Measurements from ENCODE around the gene VCL. TPM values are rescaled to one million over a fixed set of nuclear protein-coding genes. Genes with fewer than 3 reads are reported as not detected.

Gene VCL
- total RNA-seq, 4 donors from 2014 or later: 99.2 to 120 (median 106) TPM

DNA sequence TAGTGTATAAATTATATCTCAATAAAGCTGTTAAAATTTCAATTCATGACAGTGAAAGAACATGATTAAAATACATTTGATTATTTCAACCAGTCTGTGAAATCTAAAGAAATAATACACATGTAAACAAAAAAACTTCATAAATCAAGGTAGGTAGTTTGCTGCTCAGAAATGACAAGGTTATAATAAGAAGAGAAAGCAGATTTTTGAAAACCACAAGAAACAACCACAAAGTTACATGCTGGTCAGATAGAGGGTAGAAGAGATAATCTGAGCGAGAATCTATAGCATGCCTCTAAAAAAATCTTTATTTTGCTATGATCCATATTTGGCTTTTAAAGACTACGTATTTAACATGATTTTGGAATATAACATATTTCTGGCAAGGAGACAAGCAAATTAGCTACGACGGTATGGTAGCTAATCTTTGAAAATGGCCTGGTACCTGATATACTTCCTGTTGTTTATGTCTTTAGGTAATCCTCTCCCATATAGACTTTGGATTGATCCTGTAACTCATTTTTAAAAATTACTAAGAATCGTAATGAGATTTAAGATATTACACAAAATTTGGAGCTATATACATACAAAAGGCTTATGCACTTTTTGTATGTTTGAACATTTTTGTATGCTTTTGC is 23.5 kb upstream of the VCL start:
- peaks cover 0 to 2% (median 0%) of the 10 kb centered on the region in 4 donors for H3K9me3 ChIP-seq

DNA sequence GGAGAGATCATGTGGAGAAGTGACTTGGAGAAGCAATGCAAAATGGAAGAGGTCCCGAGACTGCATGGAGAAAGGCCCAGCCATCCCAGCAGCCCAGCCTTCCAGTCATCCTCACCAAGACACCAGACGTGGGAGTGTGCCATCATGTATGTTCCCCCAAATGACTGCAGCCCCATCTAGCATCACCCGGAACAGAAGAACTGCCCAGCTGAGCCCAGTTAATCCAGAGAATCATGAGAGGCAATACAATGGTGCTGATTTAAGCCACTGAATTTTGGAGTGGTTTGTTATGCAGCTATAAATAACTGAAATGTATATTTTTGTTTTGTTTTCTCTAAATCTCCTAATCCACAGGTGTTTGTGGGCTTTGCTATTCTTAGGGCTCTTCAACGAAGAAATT is 22.5 kb upstream of the VCL start:
- Histone ChIP-seq H3K9me3 (peaks cover 0 to 2% (median 0%) of the 10 kb centered on the region in 4 donors), H3K36me3 (no peaks in the 10 kb centered on the region), H3K4me1 (peaks cover 0 to 10% (median 0%) of the 10 kb centered on the region in 4 donors), H3K27ac (no peak overlapping the region), H3K27me3 (no peaks in the 10 kb centered on the region), H3K4me3 (no peak overlapping the region)
- WGBS, 2 donors: 79 to 92% methylated on average over 4 of the region's 4 CpGs
- DNase-seq (ENCODE audit: low spot score in 2 of 2): no peak
- no peak for TF ChIP-seq POLR2A (IDR thresholded peaks at IDR 0.05)
- TF ChIP-seq EP300 (IDR thresholded peaks at IDR 0.05): no peak
- TF ChIP-seq, protein P1, sequence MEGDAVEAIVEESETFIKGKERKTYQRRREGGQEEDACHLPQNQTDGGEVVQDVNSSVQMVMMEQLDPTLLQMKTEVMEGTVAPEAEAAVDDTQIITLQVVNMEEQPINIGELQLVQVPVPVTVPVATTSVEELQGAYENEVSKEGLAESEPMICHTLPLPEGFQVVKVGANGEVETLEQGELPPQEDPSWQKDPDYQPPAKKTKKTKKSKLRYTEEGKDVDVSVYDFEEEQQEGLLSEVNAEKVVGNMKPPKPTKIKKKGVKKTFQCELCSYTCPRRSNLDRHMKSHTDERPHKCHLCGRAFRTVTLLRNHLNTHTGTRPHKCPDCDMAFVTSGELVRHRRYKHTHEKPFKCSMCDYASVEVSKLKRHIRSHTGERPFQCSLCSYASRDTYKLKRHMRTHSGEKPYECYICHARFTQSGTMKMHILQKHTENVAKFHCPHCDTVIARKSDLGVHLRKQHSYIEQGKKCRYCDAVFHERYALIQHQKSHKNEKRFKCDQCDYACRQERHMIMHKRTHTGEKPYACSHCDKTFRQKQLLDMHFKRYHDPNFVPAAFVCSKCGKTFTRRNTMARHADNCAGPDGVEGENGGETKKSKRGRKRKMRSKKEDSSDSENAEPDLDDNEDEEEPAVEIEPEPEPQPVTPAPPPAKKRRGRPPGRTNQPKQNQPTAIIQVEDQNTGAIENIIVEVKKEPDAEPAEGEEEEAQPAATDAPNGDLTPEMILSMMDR (IDR thresholded peaks at IDR 0.05): no peak

More for the DNA sequence above, 23.5 kb upstream of the VCL start:
- H3K4me1 ChIP-seq: peaks cover 0 to under 1% (median 0%) of the 10 kb centered on the region in 4 donors
- H3K36me3 ChIP-seq: no peaks in the 10 kb centered on the region
- no peak for DNase-seq (ENCODE audit: low spot score in 2 of 2)
- no peak overlapping the region for H3K4me3 ChIP-seq
- H3K27me3 ChIP-seq: no peaks in the 10 kb centered on the region
- no peak for TF ChIP-seq POLR2A (IDR thresholded peaks at IDR 0.05)
- no peak for TF ChIP-seq EP300 (IDR thresholded peaks at IDR 0.05)
- TF ChIP-seq, protein P1 (IDR thresholded peaks at IDR 0.05): no peak
- 91 to 94% methylated on average over 5 of the region's 5 CpGs for WGBS, 2 donors
- H3K27ac ChIP-seq: no peak overlapping the region

DNA sequence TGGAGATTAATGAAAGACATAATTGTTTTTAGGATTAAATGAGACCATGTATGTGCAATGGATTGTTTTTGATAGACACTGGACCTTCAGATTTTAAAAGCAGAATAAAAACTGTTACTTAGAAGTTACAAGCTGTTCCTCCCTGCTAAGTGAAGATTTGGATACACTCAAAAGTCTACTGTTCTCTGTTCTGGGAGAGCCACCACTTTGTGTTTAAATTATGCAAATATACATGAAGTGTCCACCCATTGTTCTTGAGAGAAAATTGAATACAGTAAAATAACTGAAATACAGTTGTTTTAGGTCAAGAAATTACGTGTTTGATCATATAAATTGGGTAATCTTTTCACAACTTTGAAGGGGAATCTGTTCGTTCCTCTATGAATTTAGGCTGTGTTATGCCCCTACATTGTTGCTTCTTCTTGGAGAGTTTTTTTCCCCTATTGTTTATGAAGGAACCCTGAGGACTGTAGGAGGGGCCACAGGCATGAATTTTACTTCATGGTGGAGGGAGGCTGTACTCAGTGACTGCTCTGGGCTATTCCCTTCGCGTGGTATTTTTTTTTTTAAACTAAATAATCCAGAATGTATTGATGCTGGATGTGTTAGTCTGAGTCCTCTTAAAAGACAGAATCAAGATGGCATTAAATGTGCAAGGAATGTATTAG is 18.6 kb upstream of the VCL start:
- H3K9me3 ChIP-seq: peaks cover 0 to 2% (median 0%) of the 10 kb centered on the region in 4 donors
- 46 to 48% methylated on average over 4 of the region's 4 CpGs for WGBS, 2 donors
- peaks cover 0 to 16% (median 0%) of the 10 kb centered on the region in 4 donors for H3K4me1 ChIP-seq
- H3K27ac ChIP-seq: peak overlapping the region in 3 of 4 donors; percentile 8 to 55 (median 24)
- no peak for DNase-seq (ENCODE audit: low spot score in 2 of 2)
- H3K36me3 ChIP-seq: no peaks in the 10 kb centered on the region
- H3K4me3 ChIP-seq: no peak overlapping the region
- no peaks in the 10 kb centered on the region for H3K27me3 ChIP-seq
- no peak for TF ChIP-seq EP300 (IDR thresholded peaks at IDR 0.05)
- TF ChIP-seq, protein P1 (IDR thresholded peaks at IDR 0.05): no peak
- TF ChIP-seq POLR2A (IDR thresholded peaks at IDR 0.05): no peak

DNA sequence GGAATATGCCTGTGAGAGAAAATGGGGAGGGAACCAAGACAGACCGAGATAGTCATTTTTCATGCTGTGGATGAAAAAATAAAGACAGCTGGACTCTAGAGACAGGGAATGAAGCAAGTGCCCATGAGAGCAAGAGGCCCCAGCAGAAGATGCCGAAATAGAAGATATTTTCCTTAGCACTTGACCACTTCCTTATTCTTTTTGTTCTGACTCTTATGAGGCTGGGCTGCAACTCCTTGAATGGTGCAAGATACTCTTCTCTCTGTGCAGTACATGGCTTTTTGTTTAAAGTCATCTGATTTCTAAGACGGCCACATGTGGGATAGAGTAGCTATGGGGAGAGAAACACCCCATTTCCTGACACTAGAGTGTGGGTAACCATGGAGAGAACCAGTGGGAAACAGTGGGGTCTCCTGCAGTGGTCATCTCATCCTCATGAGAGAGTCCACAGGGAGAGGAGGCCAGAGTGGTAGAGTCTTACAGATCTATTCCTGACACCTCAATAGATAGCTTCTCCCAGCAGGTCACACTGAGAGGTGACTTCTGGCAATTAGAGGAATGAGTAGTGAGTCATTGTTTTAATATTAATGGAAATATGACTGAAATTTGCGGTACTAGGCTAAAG is 18.0 kb upstream of the VCL start:
- H3K27ac ChIP-seq: peak overlapping the region in 3 of 4 donors; percentile 8 to 55 (median 24)
- H3K4me3 ChIP-seq: no peak overlapping the region
- no peaks in the 10 kb centered on the region for H3K36me3 ChIP-seq
- H3K4me1 ChIP-seq: peaks cover 0 to 16% (median 0%) of the 10 kb centered on the region in 4 donors
- no peaks in the 10 kb centered on the region for H3K27me3 ChIP-seq
- H3K9me3 ChIP-seq: peaks cover 0 to 2% (median 0%) of the 10 kb centered on the region in 4 donors
- TF ChIP-seq EP300 (IDR thresholded peaks at IDR 0.05): peak in 1 of 2 donors; percentile 16
- TF ChIP-seq POLR2A (IDR thresholded peaks at IDR 0.05): no peak
- 58 to 70% methylated on average over 4 of the region's 4 CpGs for WGBS, 2 donors
- DNase-seq (ENCODE audit: low spot score in 2 of 2): no peak

DNA sequence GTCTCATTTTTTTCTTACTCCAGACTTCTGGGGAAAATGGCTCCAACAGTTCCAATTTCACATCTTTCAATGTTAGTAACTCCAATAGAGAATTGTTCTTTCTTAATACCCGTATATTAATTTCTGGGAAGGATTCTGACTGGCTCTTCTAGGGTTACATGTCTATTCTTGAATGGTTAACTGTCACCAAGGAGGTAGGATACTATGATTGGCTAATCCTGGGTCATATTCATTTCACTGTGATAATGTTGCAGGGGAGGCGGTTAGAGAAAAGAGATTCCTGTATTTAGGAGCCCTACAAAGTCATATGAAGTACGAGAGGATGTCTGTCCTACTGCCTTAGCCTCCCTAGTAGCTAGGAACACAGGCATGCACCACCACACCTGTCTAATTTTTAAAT is 16.1 kb upstream of the VCL start:
- H3K4me1 ChIP-seq: peaks cover 0 to 16% (median 0%) of the 10 kb centered on the region in 4 donors
- no peaks in the 10 kb centered on the region for H3K9me3 ChIP-seq
- TF ChIP-seq EP300 (IDR thresholded peaks at IDR 0.05) (no peak), POLR2A (IDR thresholded peaks at IDR 0.05) (no peak)
- TF ChIP-seq, protein P1 (IDR thresholded peaks at IDR 0.05): no peak
- 91 to 92% methylated on average over 3 of the region's 3 CpGs for WGBS, 2 donors
- no peak for DNase-seq (ENCODE audit: low spot score in 2 of 2)
- H3K36me3 ChIP-seq: no peaks in the 10 kb centered on the region
- H3K4me3 ChIP-seq: no peak overlapping the region
- no peaks in the 10 kb centered on the region for H3K27me3 ChIP-seq
- H3K27ac ChIP-seq: no peak overlapping the region
